Motor neuron (in vitro differentiated cells): ENCODE measurements around the gene GRID2. TPM values are rescaled to one million over a fixed set of nuclear protein-coding genes. Genes with fewer than 3 reads are reported as not detected.

Experiments used
- ATAC-seq, 8 experiments: fragments of 200-7000 bp; cut with Tn5 transposase; replicated peaks in 6 of 8; 2 replicates each; pipeline ENCODE4 v1.8.0; 2021; ENCODE audit warnings: mild to moderate bottlenecking in 8 of 8, moderate library complexity in 8 of 8
- H3K27ac ChIP-seq, 2 donors: fragments of 250-450 bp; sonication (Bioruptor Pico); 2 replicates each; pipeline ENCODE4 v1.9.0; 2021; ENCODE audit warnings: antibody characterized with exemption in 2 of 2, mild to moderate bottlenecking in 2 of 2, moderate library complexity in 1 of 2
- H3K4me1 ChIP-seq, 2 donors: fragments of 250-450 bp; sonication (Bioruptor Pico); replicated peaks in 1 of 2; 2 replicates each; pipeline ENCODE4 v1.6.1; 2021; ENCODE audit warnings: antibody characterized with exemption in 2 of 2, mild to moderate bottlenecking in 2 of 2, moderate library complexity in 1 of 2
- H3K4me3 ChIP-seq, 5 donors: fragments of 250-450 bp; sonication (Bioruptor Pico); 2 replicates each; pipeline ENCODE4 v1.9.0; 2021; ENCODE audit warnings: antibody characterized with exemption in 5 of 5, mild to moderate bottlenecking in 5 of 5, moderate library complexity in 4 of 5
- whole genome bisulfite sequencing, 10 experiments: fragments of 450-650 bp; shearing (Covaris generic); methylation state at CpG; one replicate each; pipeline ENCODE4 v1.0.0; 2022; 5-methylcytosine and 5-hydroxymethylcytosine counted together
- in situ Hi-C, 9 experiments: fragments of 400-800 bp; cut with MboI; loops; one replicate each; pipeline ENCODE4 v1.15.0; 2021; ENCODE audit warnings: low sequenced_read_pairs in 9 of 9, low pct_unique_long_range_greater_than_20kb in 2 of 9; ENCODE audit not compliant: unreplicated experiment in 9 of 9
- total RNA-seq, 8 experiments: library from RNA; unstranded; fragments of 300-600 nt; gene quantifications; 2 replicates each; pipeline versions ENCODE4 v1.2.3 to v1.2.4, GENCODE V29; 2022

The GRID2 gene
- total RNA-seq, 8 experiments from 2014 or later: 0.15 to 11.7 (median 3.8) TPM

DNA sequence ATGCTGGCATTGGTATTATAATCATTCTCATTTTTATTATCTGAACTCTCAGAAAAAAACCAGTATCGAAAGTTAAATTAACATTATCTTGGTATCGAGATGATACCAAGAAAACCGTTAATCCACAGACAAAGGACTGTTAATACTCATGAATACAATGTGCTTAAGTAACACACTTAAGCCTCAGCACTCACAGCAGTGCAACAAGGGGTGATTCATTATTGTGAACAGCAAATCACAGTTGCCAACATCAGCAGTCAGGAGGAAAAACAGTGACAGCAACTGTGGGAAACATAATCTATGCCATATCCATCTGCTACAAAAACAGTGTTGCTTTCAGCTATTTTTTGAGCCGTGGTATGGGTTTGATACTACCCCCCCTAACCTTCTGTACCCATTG lies 1313.8 kb downstream of the GRID2 start:
- Histone ChIP-seq H3K4me1 (no peaks in the 10 kb centered on the region), H3K4me3 (no peak overlapping the region), H3K27ac (no peak overlapping the region)
- in situ Hi-C loops: no loop called here
- WGBS, 10 experiments: 5 to 94% (median 40%) methylated on average over 1 to 4 of the region's 4 CpGs; no CpG with 5 or more reads in 1 of the 10 experiments
- peak in 1 of 8 experiments; percentile 32 for ATAC-seq

DNA sequence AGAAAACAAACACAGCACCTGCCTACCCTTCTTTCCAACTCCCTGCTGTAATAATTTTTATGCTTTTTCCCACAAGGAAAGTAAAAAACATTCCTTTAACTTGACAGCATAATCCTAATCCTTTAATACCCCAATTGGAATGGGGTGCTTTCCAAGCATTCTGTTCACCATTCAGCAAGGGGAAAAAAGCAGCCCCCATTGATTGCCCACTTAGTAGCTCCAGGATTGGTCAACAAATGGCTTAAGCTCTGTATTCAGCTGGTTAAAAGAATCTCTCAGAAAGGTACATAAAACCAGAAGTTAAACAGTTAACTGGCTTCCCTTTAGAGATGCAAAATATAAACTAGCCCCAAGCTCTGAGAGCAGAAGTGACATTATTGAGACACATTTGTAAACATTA lies 1330.0 kb downstream of the GRID2 start:
- H3K4me1 ChIP-seq: peaks cover 0 to 6% of the 10 kb centered on the region in 2 donors
- in situ Hi-C loops: no loop called here
- ATAC-seq: no peak
- no peak overlapping the region for H3K4me3 ChIP-seq
- H3K27ac ChIP-seq: no peak overlapping the region

DNA sequence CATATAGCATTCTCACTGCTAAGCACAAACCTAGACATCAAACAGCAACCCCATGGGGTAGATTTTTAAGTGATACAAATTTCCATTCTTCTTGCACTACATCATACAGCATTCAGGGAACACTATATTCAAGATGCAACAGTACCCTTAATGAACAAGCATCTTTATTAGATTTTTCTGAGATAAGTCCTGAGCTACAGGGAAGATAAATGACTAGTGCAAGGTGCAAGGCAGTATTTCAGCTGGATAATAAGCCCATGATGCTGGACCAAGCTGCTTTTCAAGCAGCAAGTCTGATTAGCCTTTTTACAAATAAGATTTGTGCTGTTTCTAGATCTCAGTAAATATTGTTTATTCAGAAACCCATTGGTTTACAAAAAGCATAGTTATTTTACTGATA lies 1332.2 kb downstream of the GRID2 start:
- Histone ChIP-seq H3K27ac (no peak overlapping the region), H3K4me1 (peaks cover 0 to 6% of the 10 kb centered on the region in 2 donors), H3K4me3 (no peak overlapping the region)
- ATAC-seq: peak in 5 of 8 experiments; percentile 37 to 70 (median 54)
- in situ Hi-C loops: no loop called here

DNA sequence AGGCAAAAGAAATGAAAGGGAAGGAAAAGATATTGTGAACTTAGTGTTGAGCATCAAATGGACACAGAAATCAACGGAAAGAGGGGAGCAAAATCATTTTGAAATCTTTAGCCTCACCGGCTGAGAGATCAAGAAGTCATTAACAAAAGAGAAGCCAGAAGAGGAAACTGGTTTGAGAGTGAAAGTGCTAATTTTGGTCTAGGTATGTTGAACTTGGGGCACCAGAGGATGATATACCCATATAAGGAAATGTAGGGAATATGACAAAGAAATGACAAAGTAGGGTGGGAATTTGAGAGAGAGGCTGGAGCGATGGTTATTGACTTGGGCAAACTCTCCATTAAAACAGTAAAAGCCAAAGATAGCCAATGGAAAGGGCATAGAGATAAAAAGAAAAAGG lies 1341.4 kb downstream of the GRID2 start:
- 11 to 97% (median 61%) methylated on average over 2 to 3 of the region's 3 CpGs; no CpG with 5 or more reads in 2 of the 10 experiments for WGBS, 10 experiments
- ATAC-seq: no peak
- in situ Hi-C loops: no loop called here
- Histone ChIP-seq H3K4me3 (no peak overlapping the region), H3K27ac (no peak overlapping the region), H3K4me1 (no peaks in the 10 kb centered on the region)

DNA sequence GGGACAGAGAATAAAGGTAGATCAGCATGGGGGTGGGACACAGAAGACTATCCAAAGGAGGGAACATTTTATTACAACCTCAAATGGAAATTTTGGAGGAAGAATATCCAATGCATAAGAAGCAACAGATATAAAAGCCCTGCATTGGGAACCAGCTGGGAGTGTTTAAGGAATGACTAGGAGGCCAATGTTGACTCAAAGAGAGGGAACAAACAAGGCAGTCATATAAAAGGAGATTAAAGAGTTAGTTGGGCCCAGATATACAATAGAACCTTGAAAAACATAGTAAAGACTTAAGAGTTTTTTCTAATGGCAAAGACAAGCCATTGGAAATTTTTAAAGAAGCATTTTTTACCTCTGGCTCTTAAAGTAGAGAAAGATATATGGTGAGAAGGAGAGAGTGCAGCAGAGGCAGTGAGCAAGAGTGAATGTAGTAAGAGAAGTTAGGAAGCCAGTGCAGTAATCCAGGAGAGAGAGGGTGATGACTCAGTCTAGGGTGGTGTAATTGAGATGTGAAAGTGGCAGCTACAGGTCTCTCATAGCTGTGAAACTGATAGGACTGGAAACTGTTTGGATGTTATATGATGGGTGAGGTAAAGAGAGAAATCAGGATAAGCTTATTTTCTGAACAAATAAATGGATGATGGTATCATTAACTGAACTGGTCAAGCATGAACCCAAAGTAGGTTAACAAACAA lies 1342.6 kb downstream of the GRID2 start:
- no peak overlapping the region for H3K27ac ChIP-seq
- in situ Hi-C loops: no loop called here
- peak in 2 of 8 experiments; percentile 38 to 70 for ATAC-seq
- H3K4me3 ChIP-seq: no peak overlapping the region
- H3K4me1 ChIP-seq: no peaks in the 10 kb centered on the region

DNA sequence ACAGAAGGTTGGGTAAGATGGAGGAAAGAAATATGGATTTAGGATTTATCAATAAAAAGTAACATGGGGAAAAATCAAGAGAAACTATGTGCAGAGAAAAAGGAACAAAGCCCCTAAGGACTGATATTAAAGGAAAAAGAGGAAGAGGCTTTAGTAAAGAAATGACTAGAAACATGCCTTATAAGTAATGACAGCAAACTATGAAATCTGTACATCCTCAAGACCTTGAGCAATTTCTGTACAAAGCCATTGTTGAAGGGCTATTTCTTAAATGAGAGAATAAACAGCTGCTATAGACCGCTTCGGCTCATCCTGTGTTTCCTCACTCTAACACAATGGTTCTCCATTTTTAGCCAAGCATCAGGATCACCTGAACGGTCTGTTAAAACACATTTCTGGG lies 1344.5 kb downstream of the GRID2 start:
- WGBS, 10 experiments: 0 to 100% (median 70%) methylated on average over 2 to 3 of the region's 3 CpGs; no CpG with 5 or more reads in 2 of the 10 experiments
- no peak for ATAC-seq
- H3K4me1 ChIP-seq: no peaks in the 10 kb centered on the region
- H3K27ac ChIP-seq: no peak overlapping the region
- in situ Hi-C loops: no loop called here
- no peak overlapping the region for H3K4me3 ChIP-seq

DNA sequence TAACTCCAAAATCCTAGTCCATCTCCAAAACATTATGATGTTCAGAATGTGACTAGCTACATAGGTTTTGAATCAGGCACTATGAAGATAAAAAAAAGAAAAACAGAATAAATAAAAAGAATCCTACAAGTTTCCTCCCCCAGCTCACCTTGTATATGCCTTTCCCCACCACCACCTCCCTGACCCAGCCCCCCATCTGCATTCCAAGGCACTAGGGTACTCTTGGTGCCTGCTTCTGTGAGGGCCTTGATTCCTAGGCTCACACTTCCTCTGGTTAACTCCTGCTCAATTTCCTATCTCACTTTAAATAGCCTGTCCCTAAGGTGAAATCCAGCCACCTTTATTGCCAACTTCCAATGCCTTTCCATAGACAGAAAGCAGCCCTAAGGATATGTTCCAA lies 1346.1 kb downstream of the GRID2 start:
- in situ Hi-C loops: no loop called here
- H3K27ac ChIP-seq: no peak overlapping the region
- H3K4me3 ChIP-seq: no peak overlapping the region
- ATAC-seq: no peak
- no peaks in the 10 kb centered on the region for H3K4me1 ChIP-seq

DNA sequence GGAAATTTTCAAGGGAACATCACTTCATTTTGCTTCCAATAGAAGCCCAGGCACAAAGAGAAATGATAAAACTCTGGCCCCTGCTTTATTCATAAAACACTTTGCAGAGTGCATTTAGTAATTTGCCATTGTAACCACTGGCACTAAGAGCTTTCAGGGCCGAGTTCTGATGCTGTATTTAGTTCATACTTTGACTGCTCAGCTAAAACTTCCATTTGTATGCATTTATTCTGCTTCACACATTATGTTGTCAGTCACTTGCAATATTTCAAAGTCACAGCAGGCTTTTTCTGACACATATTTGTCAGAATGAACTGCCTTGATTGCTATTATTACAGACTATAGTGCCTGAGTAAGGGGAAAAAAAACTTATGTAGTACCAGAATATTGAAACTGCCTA lies 1350.4 kb downstream of the GRID2 start:
- in situ Hi-C loops: no loop called here
- WGBS, 10 experiments: 0 to 100% (median 44%) methylated on average over 1 of the region's 1 CpG; no CpG with 5 or more reads in 4 of the 10 experiments
- ATAC-seq: peak in 3 of 8 experiments; percentile 31 to 60 (median 50)
- H3K4me3 ChIP-seq: no peak overlapping the region
- H3K27ac ChIP-seq: no peak overlapping the region
- no peaks in the 10 kb centered on the region for H3K4me1 ChIP-seq

DNA sequence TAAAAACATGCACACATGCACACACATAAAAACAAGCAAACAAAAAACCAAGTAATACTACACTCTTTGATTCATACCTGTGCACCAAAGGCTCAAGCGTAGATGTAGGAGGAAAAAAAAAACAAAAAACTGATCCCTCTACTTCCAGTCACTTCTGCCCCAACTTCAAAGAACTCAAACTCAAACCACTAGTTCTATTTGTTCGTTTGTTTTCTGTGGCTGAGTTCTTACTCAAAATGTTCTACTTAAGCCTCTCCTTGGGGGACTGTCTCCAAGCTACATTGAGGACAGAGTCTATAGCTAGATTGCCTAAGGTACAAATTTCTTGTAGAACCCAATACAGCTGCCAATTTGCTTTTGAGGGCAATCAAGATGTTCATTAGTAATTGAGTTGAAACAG lies 1353.8 kb downstream of the GRID2 start:
- no peak for ATAC-seq
- no peaks in the 10 kb centered on the region for H3K4me1 ChIP-seq
- in situ Hi-C loops: no loop called here
- no peak overlapping the region for H3K4me3 ChIP-seq
- no peak overlapping the region for H3K27ac ChIP-seq
- 8 to 100% (median 48%) methylated on average over 1 to 2 of the region's 2 CpGs; no CpG with 5 or more reads in 2 of the 10 experiments for WGBS, 10 experiments

DNA sequence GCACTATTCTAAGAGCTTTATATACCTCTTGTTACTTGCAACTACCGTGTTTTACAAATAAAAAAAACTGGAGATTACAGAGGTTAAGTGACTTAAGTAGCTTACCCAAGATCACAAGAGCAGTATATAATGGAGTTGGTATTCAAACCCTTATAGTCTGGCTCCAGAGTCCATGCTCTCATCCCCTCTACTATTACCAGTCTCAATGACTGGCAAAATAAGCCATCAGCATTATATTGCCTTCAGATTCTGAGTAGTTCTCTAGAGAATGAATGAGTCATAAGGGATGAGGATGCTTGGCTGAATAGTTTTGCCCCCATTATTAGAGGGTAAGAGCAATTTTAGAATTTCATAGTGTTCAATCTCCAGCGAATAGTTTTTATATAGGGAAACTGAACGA lies 1354.7 kb downstream of the GRID2 start:
- H3K4me3 ChIP-seq: no peak overlapping the region
- H3K27ac ChIP-seq: no peak overlapping the region
- in situ Hi-C loops: no loop called here
- ATAC-seq: no peak
- H3K4me1 ChIP-seq: no peaks in the 10 kb centered on the region
- WGBS, 10 experiments: 11 to 72% (median 54%) methylated on average over 1 to 3 of the region's 3 CpGs

DNA sequence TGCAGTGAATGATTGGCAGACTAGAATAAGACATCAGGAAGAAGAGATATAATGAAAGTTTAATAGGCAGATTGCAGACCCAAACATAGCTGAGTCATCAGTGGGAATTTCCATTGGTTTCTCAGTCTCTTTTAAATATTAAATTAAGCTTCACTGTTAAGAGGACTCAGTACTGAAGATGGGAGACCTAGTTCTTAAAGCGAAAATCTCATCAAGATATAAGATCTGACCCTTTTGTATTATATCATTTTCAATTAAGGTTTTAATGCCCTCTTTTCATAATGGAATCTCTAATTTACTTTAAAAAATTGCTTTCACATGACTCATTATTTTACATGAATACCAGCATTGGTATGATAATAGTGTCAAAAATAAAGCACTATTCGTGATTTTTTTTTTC lies 1355.9 kb downstream of the GRID2 start:
- H3K4me3 ChIP-seq: no peak overlapping the region
- in situ Hi-C loops: no loop called here
- H3K4me1 ChIP-seq: no peaks in the 10 kb centered on the region
- no peak overlapping the region for H3K27ac ChIP-seq
- ATAC-seq: peak in 2 of 8 experiments; percentile 25 to 31
- WGBS, 10 experiments: 0 to 100% (median 84%) methylated on average over 1 to 2 of the region's 2 CpGs

DNA sequence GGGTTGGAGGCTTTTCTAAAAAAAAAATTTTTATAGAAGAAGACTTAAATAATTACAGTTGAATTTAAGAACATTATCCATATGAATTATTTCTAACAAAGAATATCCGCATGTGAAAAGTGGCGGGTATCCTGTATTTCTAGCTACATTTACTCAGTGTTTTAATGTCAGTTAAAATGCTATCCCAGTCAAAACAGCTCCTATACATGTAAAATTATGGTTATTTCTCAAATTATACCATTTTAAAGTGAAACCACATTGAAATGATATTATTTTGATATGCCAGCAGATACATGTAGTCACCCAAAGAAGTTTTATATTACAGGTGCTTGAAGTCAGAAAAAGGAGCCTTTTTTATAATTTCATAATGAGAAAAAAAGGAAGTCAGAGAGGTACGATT lies 1356.3 kb downstream of the GRID2 start:
- H3K27ac ChIP-seq: no peak overlapping the region
- no peaks in the 10 kb centered on the region for H3K4me1 ChIP-seq
- no peak for ATAC-seq
- WGBS, 10 experiments: 28 to 100% (median 87%) methylated on average over 2 to 3 of the region's 3 CpGs
- no peak overlapping the region for H3K4me3 ChIP-seq
- in situ Hi-C loops: no loop called here

DNA sequence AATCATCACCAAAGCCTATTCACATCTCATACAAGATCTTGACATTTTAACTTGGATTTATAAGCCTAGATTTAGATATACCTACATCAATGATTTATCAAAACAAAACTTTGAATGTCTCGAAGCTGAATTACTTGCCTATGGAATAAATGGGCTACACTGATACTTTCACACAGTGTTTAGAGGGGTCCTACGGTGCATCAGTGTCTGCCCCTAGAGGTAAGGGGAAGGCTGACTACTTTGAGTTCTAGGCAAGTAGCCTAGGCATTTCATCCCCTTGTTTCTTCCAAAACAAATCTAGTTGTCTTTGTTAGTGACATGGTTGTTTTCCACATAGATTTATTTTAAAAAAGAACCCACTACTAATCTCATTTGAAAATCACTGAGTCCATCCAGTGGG lies 1366.7 kb downstream of the GRID2 start:
- in situ Hi-C loops: no loop called here
- Histone ChIP-seq H3K4me3 (no peak overlapping the region), H3K4me1 (no peaks in the 10 kb centered on the region), H3K27ac (no peak overlapping the region)
- no peak for ATAC-seq
- WGBS, 10 experiments: 0 to 100% (median 25%) methylated on average over 1 to 2 of the region's 2 CpGs; no CpG with 5 or more reads in 3 of the 10 experiments

DNA sequence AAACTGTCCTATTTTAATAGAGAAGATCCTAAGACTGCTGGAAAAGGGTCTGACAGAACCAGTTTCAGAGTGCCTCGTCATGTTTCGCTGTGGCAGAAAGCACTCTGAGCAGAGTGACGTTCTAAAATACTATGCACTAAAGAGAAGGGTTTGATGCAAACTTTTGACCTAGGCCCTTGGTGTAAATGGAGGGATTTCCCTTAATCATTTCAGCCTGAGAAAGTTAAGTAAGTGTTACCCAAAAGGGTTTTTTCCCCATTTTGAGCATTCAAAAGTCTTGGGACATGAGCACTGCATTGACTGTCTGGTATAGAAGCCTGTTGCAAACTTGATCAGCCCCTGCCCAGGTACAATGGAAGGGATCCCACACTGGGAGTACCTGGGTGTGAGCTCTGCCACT lies 1367.3 kb downstream of the GRID2 start:
- no peak for ATAC-seq
- Histone ChIP-seq H3K4me1 (no peaks in the 10 kb centered on the region), H3K4me3 (no peak overlapping the region), H3K27ac (no peak overlapping the region)
- in situ Hi-C loops: no loop called here
- WGBS, 10 experiments: 0 to 100% (median 83%) methylated on average over 1 to 3 of the region's 3 CpGs; no CpG with 5 or more reads in 1 of the 10 experiments
